Spleen (tissue), 7 donors: ENCODE measurements around the gene RAB25.

ENCODE experiments used
- POLR2AphosphoS5 ChIP-seq, 3 donors: sonication (generic); formaldehyde crosslinking; IDR thresholded peaks; one replicate each; pipeline ENCODE4 v1.5.1; 2017; ENCODE audit warnings: antibody characterized with exemption in 3 of 3
- TF ChIP-seq, protein P1 (sequence below), 11 experiments: fragments of 200-600 bp in 7 of 11; fragments of 450-650 bp in 4 of 11; sonication (generic) in 4 of 11; IDR thresholded peaks in 8 of 11; conservative IDR thresholded peaks in 3 of 11; 1 replicate in 7 of 11; 2 replicates in 4 of 11; pipeline versions ENCODE4 v1.4.0 to v1.8.0; 2016 to 2021; ENCODE audit warnings: antibody characterized with exemption in 11 of 11, inconsistent platforms in 4 of 11, mild to moderate bottlenecking in 1 of 11
- donor health status: DM: no; HTN: no; CAD: no; lungs with moderate emphysema.
- donor health status: DM: no; HTN: no; CAD: no.
- donor health status: DM: no; HTN: no; CAD: no.

DNA sequence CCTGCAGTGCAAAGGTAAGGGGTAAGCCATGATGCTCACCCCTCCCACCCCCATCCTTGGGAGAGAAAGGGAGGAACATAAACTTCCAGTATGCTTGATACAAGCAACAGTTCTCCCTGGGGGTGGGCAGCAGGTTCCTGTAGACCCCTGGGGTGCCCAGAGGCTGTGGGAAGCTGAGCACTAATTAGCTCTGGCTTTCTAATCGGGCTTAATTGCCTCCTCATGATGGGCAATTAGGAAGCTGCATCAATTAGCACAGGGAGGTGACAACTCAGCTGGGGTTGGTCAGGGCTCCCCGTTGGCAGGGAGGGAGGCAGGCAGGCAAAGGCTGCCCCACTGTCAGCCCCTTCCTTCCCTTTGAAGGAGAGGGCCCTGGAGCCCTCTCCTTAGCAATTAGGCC is 37.8 kb downstream of the RAB25 start:
- TF ChIP-seq, protein P1, sequence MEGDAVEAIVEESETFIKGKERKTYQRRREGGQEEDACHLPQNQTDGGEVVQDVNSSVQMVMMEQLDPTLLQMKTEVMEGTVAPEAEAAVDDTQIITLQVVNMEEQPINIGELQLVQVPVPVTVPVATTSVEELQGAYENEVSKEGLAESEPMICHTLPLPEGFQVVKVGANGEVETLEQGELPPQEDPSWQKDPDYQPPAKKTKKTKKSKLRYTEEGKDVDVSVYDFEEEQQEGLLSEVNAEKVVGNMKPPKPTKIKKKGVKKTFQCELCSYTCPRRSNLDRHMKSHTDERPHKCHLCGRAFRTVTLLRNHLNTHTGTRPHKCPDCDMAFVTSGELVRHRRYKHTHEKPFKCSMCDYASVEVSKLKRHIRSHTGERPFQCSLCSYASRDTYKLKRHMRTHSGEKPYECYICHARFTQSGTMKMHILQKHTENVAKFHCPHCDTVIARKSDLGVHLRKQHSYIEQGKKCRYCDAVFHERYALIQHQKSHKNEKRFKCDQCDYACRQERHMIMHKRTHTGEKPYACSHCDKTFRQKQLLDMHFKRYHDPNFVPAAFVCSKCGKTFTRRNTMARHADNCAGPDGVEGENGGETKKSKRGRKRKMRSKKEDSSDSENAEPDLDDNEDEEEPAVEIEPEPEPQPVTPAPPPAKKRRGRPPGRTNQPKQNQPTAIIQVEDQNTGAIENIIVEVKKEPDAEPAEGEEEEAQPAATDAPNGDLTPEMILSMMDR (IDR thresholded peaks at IDR 0.05 in 8 of 11, conservative IDR thresholded peaks at IDR 0.05 in 3 of 11): no peak
- no peak for TF ChIP-seq POLR2AphosphoS5 (IDR thresholded peaks at IDR 0.05)
